ENCODE measurements around the gene CKS2.
A peak's percentile ranks its signal among the peaks of the same experiment; 100 is the strongest.
"Not testable (repeated sequence)": the region's sequence is repeated elsewhere in the genome, so short reads cannot be mapped to it uniquely, and the experiment has no call there.

The CKS2 gene

DNA sequence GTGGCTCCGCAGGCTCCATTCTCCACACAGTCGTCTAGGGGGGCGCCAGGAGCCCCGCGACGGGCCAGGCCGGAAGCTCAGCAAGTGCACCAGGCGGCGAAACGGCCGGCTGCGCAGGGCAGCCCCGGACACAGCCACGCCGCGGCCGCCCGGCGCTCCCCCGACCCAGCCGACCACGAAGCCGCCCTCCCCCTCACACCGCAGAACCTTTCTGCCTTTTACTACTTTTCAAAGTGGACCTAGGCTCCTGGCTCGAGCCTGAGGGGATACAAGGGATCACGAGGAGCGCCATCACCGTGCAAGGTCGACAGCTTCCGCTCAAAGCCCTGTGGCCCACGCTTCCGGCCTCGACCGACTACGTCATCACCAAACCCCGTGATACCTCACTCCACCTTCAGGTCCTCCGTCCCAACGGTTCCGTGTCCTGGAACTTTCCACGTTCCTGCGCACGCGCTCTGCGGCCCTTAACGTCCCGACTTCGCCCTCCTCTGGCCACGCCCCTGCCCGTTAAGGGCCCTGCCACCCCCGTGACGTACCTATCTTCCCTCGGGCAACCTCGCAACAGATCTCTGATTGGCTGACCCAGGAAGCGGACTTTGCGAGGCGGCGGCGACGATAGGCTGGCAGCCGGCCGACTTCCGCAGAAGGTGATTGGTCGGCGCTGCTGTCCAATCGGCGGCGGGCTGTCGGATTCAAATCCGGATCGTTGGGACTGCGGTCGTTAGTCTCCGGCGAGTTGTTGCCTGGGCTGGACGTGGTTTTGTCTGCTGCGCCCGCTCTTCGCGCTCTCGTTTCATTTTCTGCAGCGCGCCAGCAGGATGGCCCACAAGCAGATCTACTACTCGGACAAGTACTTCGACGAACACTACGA lies at the start of gene CKS2:
Gene CKS2 (plus strand): TSS at position 721 of the 871 bp plus-strand sequence. CDS start 98 bp downstream, at position 819.
- DNase-seq (ENCODE audit: low read depth), result peak; percentile 100
- TF ChIP-seq, protein P1, sequence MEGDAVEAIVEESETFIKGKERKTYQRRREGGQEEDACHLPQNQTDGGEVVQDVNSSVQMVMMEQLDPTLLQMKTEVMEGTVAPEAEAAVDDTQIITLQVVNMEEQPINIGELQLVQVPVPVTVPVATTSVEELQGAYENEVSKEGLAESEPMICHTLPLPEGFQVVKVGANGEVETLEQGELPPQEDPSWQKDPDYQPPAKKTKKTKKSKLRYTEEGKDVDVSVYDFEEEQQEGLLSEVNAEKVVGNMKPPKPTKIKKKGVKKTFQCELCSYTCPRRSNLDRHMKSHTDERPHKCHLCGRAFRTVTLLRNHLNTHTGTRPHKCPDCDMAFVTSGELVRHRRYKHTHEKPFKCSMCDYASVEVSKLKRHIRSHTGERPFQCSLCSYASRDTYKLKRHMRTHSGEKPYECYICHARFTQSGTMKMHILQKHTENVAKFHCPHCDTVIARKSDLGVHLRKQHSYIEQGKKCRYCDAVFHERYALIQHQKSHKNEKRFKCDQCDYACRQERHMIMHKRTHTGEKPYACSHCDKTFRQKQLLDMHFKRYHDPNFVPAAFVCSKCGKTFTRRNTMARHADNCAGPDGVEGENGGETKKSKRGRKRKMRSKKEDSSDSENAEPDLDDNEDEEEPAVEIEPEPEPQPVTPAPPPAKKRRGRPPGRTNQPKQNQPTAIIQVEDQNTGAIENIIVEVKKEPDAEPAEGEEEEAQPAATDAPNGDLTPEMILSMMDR (IDR thresholded peaks at IDR 0.05; ENCODE audit: low read length, missing control alignments), result no peak
- H3K4me3 ChIP-seq (replicated peaks; ENCODE audit: low read depth, low read length), result peak within 1 kb of the TSS; percentile 77

DNA sequence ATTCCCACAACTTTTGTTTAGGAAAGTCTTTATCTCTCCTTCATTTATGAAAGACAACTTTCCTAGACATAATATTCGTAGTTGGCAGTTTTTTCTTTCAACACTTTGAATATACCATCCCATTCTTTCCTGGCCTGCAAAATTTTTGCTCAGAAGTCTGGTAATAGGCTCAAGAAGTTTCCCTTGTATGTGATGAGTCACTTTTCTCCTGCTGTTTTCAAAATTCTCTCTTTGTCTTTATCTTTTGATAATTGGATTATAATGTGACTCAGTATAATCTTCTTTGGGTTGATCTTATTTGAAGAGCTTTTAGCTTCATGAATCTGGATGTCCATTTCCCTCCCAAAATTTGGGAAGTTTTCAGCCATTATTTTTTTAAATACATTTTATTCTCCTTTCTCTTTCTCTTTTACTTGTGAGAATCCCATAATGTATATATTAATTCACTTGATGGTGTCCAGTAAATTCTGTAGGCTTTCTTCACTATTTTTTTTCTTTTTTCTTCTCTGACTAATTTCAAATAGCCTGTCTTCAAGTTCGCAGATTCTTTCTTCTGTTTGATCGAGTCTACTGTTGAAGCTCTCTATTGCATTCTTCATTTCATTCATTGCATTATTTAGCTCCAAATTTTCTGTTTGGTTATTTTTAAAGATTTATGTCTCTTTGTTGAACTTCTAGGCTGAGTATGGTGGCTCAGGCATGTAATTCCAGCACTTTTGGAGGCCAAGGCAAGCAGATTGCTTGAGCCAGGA lies 37.3 kb upstream of the CKS2 start:
- no peak for DNase-seq (ENCODE audit: low read depth)
- TF ChIP-seq, protein P1 (IDR thresholded peaks at IDR 0.05; ENCODE audit: low read length, missing control alignments), result no peak
- no peak overlapping the region for H3K4me3 ChIP-seq (replicated peaks; ENCODE audit: low read depth, low read length)

DNA sequence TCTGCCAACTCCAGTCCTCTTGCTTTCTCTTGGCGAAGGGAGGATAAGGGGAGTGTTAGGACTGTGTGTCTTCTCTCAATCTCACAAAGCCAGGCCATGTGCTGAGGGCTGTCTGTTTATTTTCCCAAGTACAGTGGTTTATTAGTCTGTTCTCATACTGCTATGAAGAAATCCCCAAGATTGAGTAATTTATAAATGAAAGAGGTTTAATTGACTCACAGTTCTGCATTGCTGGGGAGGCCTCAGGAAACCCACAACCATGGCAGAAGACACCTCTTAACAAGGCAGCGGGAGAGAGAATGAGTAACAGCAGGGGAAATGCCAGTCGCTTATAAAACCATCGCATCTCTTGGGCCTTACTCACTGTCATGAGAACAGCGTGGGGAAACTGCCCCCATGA lies 36.2 kb upstream of the CKS2 start:
- DNase-seq (ENCODE audit: low read depth), result peak; percentile 86
- TF ChIP-seq, protein P1 (IDR thresholded peaks at IDR 0.05; ENCODE audit: low read length, missing control alignments), result no peak
- H3K4me3 ChIP-seq (replicated peaks; ENCODE audit: low read depth, low read length), result no peak overlapping the region

DNA sequence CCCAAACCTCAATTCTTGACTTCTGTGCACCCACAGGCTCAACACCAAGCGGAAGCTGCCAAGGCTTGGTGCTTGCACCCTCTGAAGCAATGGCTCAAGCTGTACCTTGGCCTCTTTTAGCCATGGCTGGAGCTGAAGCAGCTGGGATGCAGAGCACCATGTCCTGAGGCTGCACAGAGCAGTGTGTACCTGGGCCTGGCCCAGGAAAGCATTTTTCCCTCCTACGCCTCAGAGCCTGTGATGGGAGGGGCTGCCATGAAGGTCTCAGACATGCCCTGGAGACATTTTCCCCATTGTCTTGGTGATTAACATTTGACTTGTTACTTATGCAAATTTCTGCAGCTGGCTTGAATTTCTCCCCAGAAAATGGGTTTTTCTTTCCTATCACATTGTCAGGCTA lies 35.0 kb upstream of the CKS2 start:
- not testable (repeated sequence) for H3K4me3 ChIP-seq (replicated peaks; ENCODE audit: low read depth, low read length); DNase-seq (ENCODE audit: low read depth)

DNA sequence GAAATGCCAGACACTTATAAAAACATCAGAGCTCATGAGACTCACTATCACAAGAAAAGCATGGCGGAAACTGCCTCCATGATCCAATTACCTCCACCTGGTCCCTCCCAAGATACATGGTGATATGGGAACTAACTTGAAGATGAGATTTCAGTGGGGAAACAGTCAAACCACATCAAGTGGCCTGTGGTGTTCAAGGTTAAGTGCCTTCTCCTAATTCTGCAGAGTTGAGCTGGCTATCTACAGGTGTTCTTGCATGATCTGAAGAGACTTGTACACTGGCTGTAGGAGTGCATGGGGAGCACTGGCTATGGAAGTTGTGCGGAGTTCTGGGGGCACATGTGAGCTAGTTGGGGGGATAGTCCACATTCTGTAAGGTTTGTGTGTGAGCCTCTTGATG lies 34.0 kb upstream of the CKS2 start:
- no peak for DNase-seq (ENCODE audit: low read depth)
- H3K4me3 ChIP-seq (replicated peaks; ENCODE audit: low read depth, low read length), result no peak overlapping the region
- TF ChIP-seq, protein P1 (IDR thresholded peaks at IDR 0.05; ENCODE audit: low read length, missing control alignments), result no peak

DNA sequence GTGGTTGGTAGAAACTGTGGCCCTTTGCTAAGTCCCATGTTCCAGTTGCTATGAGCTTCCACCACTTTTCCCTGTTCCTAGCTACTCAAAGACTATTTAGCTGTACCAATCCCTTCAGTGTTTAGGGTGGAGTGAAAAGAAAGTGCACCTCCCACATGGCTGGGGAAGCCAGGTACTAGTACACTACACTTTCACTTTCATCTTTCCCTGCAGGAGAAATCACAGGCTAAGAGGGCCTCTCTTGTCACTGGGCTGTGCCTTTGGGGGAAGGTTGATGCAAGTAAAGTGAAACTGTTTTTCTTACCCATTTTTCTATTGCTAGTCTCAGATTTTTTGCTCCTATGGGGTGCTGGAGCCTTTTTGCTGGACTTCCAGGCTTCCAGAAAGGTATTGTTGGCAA lies 33.5 kb upstream of the CKS2 start:
- TF ChIP-seq, protein P1 (IDR thresholded peaks at IDR 0.05; ENCODE audit: low read length, missing control alignments), result no peak
- no peak overlapping the region for H3K4me3 ChIP-seq (replicated peaks; ENCODE audit: low read depth, low read length)
- peak; percentile 20 for DNase-seq (ENCODE audit: low read depth)

DNA sequence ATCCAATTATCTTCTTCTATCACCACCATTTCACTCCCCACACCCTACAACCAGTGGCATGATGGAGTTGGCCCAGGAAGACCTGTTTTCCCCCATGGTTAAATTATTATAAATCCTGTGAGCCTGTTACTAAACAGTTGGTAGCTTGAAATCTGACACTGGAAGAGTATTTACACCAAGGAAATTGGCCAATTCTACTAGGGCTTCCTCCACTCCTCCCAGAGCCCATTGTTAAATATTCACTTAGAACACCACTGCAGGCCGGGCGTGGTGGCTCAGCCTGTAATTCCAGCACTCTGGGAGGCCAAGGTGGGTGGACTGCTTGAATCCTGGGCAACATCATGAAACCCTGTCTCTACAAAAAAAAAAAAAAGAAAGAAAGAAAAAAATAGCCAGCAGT lies 32.4 kb upstream of the CKS2 start:
- H3K4me3 ChIP-seq (replicated peaks; ENCODE audit: low read depth, low read length), result no peak overlapping the region
- TF ChIP-seq, protein P1 (IDR thresholded peaks at IDR 0.05; ENCODE audit: low read length, missing control alignments), result no peak
- no peak for DNase-seq (ENCODE audit: low read depth)
